ENCODE results near the gene PLEKHM1.

PLEKHM1 gene

GRCh38 chr17:45387739-45388138 lies 102.8 kb downstream of the PLEKHM1 start:
- H3K27me3 ChIP-seq (ENCODE audit: control insufficient read depth, insufficient read depth, low read length): no peaks in the 10 kb centered on the region
- no peaks in the 10 kb centered on the region for H3K9me3 ChIP-seq (ENCODE audit: control insufficient read depth, low read depth, low read length)
- no peaks in the 10 kb centered on the region for H3K4me1 ChIP-seq (ENCODE audit: control insufficient read depth, low read depth, low read length)
- no peak overlapping the region for H3K27ac ChIP-seq (ENCODE audit: low read length)
- no peak overlapping the region for H3K9ac ChIP-seq (ENCODE audit: low read length)
- no peak overlapping the region for H3K4me3 ChIP-seq (ENCODE audit: low read length)
- no peaks in the 10 kb centered on the region for H3K36me3 ChIP-seq (ENCODE audit: control insufficient read depth, low read depth, low read length)

GRCh38 chr17:45386178-45386577 lies 104.3 kb downstream of the PLEKHM1 start:
- no peak overlapping the region for H3K4me3 ChIP-seq (ENCODE audit: low read length)
- no peak overlapping the region for H3K27ac ChIP-seq (ENCODE audit: low read length)
- H3K27me3 ChIP-seq (ENCODE audit: control insufficient read depth, insufficient read depth, low read length): no peaks in the 10 kb centered on the region
- H3K36me3 ChIP-seq (ENCODE audit: control insufficient read depth, low read depth, low read length): no peaks in the 10 kb centered on the region
- no peaks in the 10 kb centered on the region for H3K9me3 ChIP-seq (ENCODE audit: control insufficient read depth, low read depth, low read length)
- no peaks in the 10 kb centered on the region for H3K4me1 ChIP-seq (ENCODE audit: control insufficient read depth, low read depth, low read length)
- no peak overlapping the region for H3K9ac ChIP-seq (ENCODE audit: low read length)
